Heart left ventricle (tissue), 16 donors: ENCODE data around the gene STIMATE. TPM values are rescaled to one million over a fixed set of nuclear protein-coding genes. Genes with fewer than 3 reads are reported as not detected.

Source experiments
- ATAC-seq, 4 donors: fragments of 200-7000 bp; cut with Tn5 transposase; one replicate each; pipeline ENCODE4 v1.9.1; 2020 to 2022; ENCODE audit warnings: moderate library complexity in 4 of 4, mild to moderate bottlenecking in 3 of 4, moderate number of reproducible peaks in 1 of 4
- DNase-seq, 5 donors: peaks; one replicate each; pipeline ENCODE4 v3.0.0-alpha.2; 2020
- H3K27ac ChIP-seq, 12 donors: fragments of 200-600 bp; sonication (generic) in 4 of 12; one replicate each; pipeline versions ENCODE4 v1.5.0 to v1.8.0; 2016 to 2022; ENCODE audit warnings: mild to moderate bottlenecking in 2 of 12
- H3K27me3 ChIP-seq, 9 donors: fragments of 200-600 bp; sonication (generic) in 2 of 9; one replicate each; pipeline versions ENCODE4 v1.5.1 to v1.8.0; 2016 to 2022; ENCODE audit warnings: mild to moderate bottlenecking in 3 of 9
- H3K36me3 ChIP-seq, 9 donors: fragments of 200-600 bp; sonication (generic) in 2 of 9; one replicate each; pipeline versions ENCODE4 v1.5.0 to v1.8.0; 2018 to 2022; ENCODE audit warnings: mild to moderate bottlenecking in 2 of 9
- H3K4me1 ChIP-seq, 12 donors: fragments of 200-600 bp; sonication (generic) in 4 of 12; one replicate each; pipeline versions ENCODE4 v1.5.0 to v1.8.0; 2016 to 2022; ENCODE audit warnings: mild to moderate bottlenecking in 3 of 12
- H3K4me3 ChIP-seq, 12 donors: fragments of 200-600 bp; sonication (generic) in 4 of 12; one replicate each; pipeline versions ENCODE4 v1.5.0 to v1.8.0; 2017 to 2022; ENCODE audit warnings: mild to moderate bottlenecking in 9 of 12, moderate library complexity in 4 of 12
- H3K9me3 ChIP-seq, 12 donors: fragments of 200-600 bp; sonication (generic) in 4 of 12; one replicate each; pipeline versions ENCODE4 v1.5.0 to v1.8.0; 2016 to 2022; ENCODE audit warnings: mild to moderate bottlenecking in 1 of 12
- CTCF ChIP-seq, 12 donors: fragments of 200-600 bp; sonication (generic) in 4 of 12; IDR thresholded peaks; one replicate each; pipeline versions ENCODE4 v1.5.0 to v1.8.0; 2018 to 2022; ENCODE audit warnings: antibody characterized with exemption in 12 of 12, mild to moderate bottlenecking in 5 of 12
- POLR2A ChIP-seq, 2 donors: fragments of 450-650 bp; IDR thresholded peaks; one replicate each; pipeline ENCODE4 v1.6.1; 2017; ENCODE audit warnings: antibody characterized with exemption in 2 of 2, mild to moderate bottlenecking in 2 of 2, moderate library complexity in 2 of 2
- WGBS, 4 donors: extraction: QIAGEN DNeasy Blood & Tissue Kit in 2 of 4; methylation state at CpG; one replicate each; pipeline versions ENCODE4 v1.1.5 to v1.1.7; 2013 to 2018; 5-methylcytosine and 5-hydroxymethylcytosine counted together
- intact Hi-C, 10 donors: fragments of 100-400 bp; cut with DNase I; formaldehyde crosslinking; loops; one replicate each; pipeline versions ENCODE4 v1.11.1 to v1.14.2; 2022
- polyA plus RNA-seq, 2 donors: library from polyadenylated mRNA; stranded (reverse); fragments of 200-250 nt; gene quantifications; one replicate each; pipeline ENCODE4 v1.2.3, GENCODE V29; 2013
- total RNA-seq, 9 donors: library from RNA; depleted of rRNA in 2 of 9; stranded (reverse); fragments of >200 nt in 2 of 9; fragmentation: NEBNext Ultra II Directional in 3 of 9; extraction: Animal tissue kit (Norgen Biotek cat#: 25700) in 3 of 9; gene quantifications; one replicate each; pipeline versions ENCODE4 v1.1.0 to v1.2.4, GENCODE V29; 2016 to 2023
- donor health status: ischemic (EF 13 %, LVEDD 7.1; RV severe dilation, severe dysfunction).
- donor health status: healthy with polysubstance abuse.
- donor health status: DM: no; HTN: yes; CAD: no.
- donor health status: DM: no; HTN: no; CAD: no.
- donor health status: ischemic (EF 25% LVEDD 6.9; RV normal size, moderate dysfunction).
- donor health status: ischemic (EF 25% LVEDD 5.7; RV mildly dilated, moderate dysfunction).
- donor health status: healthy.
- donor health status: DM: yes; HTN: yes; CAD: no.
- donor health status: ischemic (EF 35%, LVEDD 5.7; RV mildly dilated, moderate dysfunction).
- donor health status: nonischemic (EF 11% LVEDD 7.7; RV severe dilation, severe dysfunction).
- donor health status: DM: yes; HTN: yes; CAD: no.
- donor health status: PGD.
- donor health status: ischemic (EF 29% LVEDD 5.4; RV normal size, mild dysfunction).
- donor health status: nonischemic (EF 23%, LVEDD 6.1; RV moderate dilation, normal function).

The STIMATE gene
- total and polyA plus RNA-seq, 11 donors = 3.4 to 17.1 (median 9.4) TPM

- Histone ChIP-seq H3K4me3 (no peak overlapping the region), H3K27ac (no peak overlapping the region), H3K4me1 (no peaks in the 10 kb centered on the region), H3K9me3 (no peaks in the 10 kb centered on the region), H3K36me3 (peaks cover 0 to 24% (median 6%) of the 10 kb centered on the region in 9 donors), H3K27me3 (no peaks in the 10 kb centered on the region)
- DNase-seq = no peak
- 67 to 90% (median 85%) methylated on average over 2 of the region's 2 CpGs for WGBS, 4 donors
- ATAC-seq = no peak
- TF ChIP-seq POLR2A (IDR thresholded peaks at IDR 0.05) = no peak
- intact Hi-C loops = no loop called here
These were observed 77.4 kb downstream of the STIMATE start for GRCh38 chr3:52819936-52820335.

- 88 to 96% (median 93%) methylated on average over 4 to 7 of the region's 7 CpGs for WGBS, 4 donors
- intact Hi-C loops = no loop called here
- H3K4me3 ChIP-seq = no peak overlapping the region
- DNase-seq (no peak), ATAC-seq (no peak)
- TF ChIP-seq POLR2A (IDR thresholded peaks at IDR 0.05) (no peak), CTCF (IDR thresholded peaks at IDR 0.05) (no peak)
- no peaks in the 10 kb centered on the region for H3K9me3 ChIP-seq
- H3K4me1 ChIP-seq = no peaks in the 10 kb centered on the region
- no peaks in the 10 kb centered on the region for H3K27me3 ChIP-seq
- peaks cover 0 to 8% (median 0%) of the 10 kb centered on the region in 9 donors for H3K36me3 ChIP-seq
- H3K27ac ChIP-seq = no peak overlapping the region
These were observed 79.5 kb downstream of the STIMATE start for GRCh38 chr3:52817860-52818259.

GRCh38 chr3:52817221-52817620 is 80.1 kb downstream of the STIMATE start:
- H3K27me3 ChIP-seq = no peaks in the 10 kb centered on the region
- DNase-seq (no peak), ATAC-seq (no peak)
- H3K4me3 ChIP-seq = no peak overlapping the region
- no peak overlapping the region for H3K27ac ChIP-seq
- TF ChIP-seq CTCF (IDR thresholded peaks at IDR 0.05) (no peak), POLR2A (IDR thresholded peaks at IDR 0.05) (no peak)
- intact Hi-C loops = no loop called here
- H3K9me3 ChIP-seq = no peaks in the 10 kb centered on the region
- 92 to 98% (median 95%) methylated on average over 10 of the region's 10 CpGs for WGBS, 4 donors
- peaks cover 0 to 5% (median 0%) of the 10 kb centered on the region in 9 donors for H3K36me3 ChIP-seq
- no peaks in the 10 kb centered on the region for H3K4me1 ChIP-seq

- Histone ChIP-seq H3K27ac (no peak overlapping the region), H3K4me3 (no peak overlapping the region), H3K27me3 (no peaks in the 10 kb centered on the region), H3K36me3 (peaks cover 0 to 5% (median 0%) of the 10 kb centered on the region in 9 donors), H3K4me1 (no peaks in the 10 kb centered on the region), H3K9me3 (no peaks in the 10 kb centered on the region)
- 88 to 96% (median 92%) methylated on average over 10 of the region's 10 CpGs for WGBS, 4 donors
- DNase-seq (no peak), ATAC-seq (no peak)
- intact Hi-C loops = no loop called here
- no peak for TF ChIP-seq POLR2A (IDR thresholded peaks at IDR 0.05)
- TF ChIP-seq CTCF (IDR thresholded peaks at IDR 0.05) = no peak
These were observed 80.7 kb downstream of the STIMATE start for GRCh38 chr3:52816654-52817053.

- TF ChIP-seq CTCF (IDR thresholded peaks at IDR 0.05) (no peak), POLR2A (IDR thresholded peaks at IDR 0.05) (no peak)
- H3K4me3 ChIP-seq = no peak overlapping the region
- DNase-seq = no peak
- no peaks in the 10 kb centered on the region for H3K27me3 ChIP-seq
- intact Hi-C loops = no loop called here
- H3K4me1 ChIP-seq = no peaks in the 10 kb centered on the region
- H3K9me3 ChIP-seq = no peaks in the 10 kb centered on the region
- no peak for ATAC-seq
- H3K27ac ChIP-seq = no peak overlapping the region
- H3K36me3 ChIP-seq = peaks cover 0 to 5% (median 0%) of the 10 kb centered on the region in 9 donors
- WGBS, 4 donors = 87 to 91% (median 89%) methylated on average over 6 of the region's 6 CpGs
These were observed 81.1 kb downstream of the STIMATE start for GRCh38 chr3:52816199-52816598.
